HG03196 (cell line): ENCODE measurements around the gene PRMT7.

Experiments used
- ATAC-seq: cut with Tn5 transposase; IDR thresholded peaks from one replicate; pipeline ENCODE4 v1.9.1; 2021; ENCODE audit not compliant: unreplicated experiment

Gene PRMT7

DNA sequence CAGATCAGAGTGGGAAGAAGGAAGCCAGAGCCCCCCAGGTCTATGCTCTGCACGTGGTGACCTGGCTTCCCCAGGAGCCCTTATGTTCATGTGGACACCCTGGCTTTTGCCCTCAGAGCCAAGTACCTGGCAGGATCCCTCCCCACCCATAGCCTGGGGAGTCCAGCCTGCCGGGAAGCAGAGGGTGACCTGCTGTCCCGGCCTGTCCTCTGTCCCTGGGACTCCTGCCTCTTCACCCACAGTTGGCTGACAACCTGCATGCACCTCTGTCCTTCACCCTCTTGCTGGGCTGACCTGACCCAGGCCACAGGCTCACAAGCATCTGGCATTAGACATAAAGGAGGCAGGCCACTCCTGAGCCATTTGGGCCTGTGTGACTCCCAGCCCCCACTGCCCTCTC is 77.3 kb downstream of the PRMT7 start:
- ATAC-seq: no peak

DNA sequence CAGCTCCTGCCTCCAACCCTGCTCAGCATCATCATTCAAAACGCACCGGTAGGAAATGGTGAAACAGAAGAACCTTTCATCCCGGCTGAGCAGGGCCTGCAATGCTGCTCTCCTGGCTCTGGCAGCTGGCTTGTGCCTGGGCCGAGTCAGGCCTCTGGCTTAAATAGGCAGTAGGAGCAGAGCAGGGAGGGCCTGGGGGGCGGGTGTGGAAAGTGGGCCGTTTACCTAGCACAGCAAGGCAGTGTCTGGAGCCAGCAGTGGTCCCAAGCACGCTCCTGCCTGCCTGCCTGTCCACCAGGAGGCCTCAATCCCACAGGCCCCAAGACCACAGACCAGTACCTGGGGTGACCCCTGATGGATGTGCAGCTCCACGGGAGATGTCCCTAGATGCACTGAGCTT is 78.2 kb downstream of the PRMT7 start:
- ATAC-seq: no peak

DNA sequence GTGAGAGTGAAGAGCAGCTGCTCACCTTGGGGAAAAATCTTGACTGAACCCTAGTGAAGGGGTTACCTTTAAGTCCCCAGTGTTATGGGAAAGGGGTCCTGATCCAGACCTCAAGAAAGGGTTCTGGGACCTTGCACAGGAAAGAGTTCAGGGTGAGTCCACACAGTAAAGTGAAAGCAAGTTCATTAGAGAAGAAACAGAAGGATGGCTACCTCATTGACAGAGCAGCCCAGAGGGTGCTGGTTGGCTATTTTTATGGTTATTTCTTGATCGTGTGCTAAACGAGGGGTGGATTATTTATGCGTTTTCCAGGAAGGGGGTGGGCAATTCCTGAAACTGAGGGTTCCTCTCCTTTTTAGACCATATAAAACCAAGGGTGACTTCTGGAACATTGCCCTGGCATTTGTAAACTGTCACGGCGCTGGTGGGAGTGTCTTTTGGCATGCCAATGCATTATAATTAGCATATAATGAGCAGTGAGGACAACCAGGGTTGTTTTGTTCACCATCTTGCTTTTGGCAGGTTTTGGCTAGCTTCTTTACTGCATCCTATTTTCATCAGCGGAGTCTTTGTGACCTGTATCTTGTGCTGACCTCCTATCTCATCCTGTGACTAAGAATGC is 79.0 kb downstream of the PRMT7 start:
- ATAC-seq: no peak

DNA sequence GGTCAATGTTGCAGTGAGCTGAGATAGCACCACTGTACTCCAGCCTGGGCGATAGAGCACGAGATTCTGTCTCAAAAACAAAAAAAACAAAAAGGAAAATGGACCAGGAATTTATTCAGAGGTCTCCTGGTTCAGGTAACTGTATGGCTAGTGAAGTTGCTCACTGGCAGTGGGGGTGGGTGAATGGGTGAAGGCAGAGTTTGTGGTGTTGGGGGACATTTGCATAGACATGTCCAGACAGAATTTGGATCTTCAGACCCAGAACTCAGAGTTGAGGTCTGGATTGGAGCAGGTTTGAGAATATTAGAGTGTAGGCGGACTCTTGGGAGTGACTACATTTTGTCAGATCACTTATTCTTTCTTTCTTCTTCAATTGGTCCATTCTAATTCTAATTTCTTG is 82.5 kb downstream of the PRMT7 start:
- ATAC-seq: no peak

DNA sequence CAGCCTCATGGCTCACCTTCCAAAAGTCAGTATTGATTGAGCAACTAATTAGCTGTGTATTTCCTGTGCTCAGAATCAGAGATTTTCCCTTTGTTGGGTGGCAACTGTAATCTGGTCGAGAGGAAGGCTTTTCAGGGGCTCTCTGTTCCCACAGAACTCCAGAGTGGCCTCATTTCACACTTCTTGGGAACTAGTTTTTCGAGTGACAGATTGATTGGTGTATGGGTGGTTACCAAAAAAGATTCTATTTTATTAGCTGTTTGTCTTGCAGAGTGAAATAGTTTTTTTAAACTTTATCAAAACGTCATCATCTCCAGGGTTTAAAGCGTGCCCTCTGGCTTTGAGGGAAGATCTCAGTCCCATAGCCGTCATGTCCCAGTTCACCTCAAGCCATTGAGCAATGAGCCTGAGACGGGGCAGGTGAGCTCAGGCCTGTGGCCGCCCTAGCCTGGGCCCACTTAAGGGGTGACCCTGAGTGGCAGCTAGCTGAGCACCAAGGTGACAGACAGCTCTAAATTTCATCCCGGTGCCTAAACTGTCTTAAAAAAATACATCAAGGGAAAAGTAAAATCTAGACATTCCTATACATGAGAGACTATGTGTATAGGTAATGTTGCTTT is 84.5 kb downstream of the PRMT7 start:
- no peak for ATAC-seq

DNA sequence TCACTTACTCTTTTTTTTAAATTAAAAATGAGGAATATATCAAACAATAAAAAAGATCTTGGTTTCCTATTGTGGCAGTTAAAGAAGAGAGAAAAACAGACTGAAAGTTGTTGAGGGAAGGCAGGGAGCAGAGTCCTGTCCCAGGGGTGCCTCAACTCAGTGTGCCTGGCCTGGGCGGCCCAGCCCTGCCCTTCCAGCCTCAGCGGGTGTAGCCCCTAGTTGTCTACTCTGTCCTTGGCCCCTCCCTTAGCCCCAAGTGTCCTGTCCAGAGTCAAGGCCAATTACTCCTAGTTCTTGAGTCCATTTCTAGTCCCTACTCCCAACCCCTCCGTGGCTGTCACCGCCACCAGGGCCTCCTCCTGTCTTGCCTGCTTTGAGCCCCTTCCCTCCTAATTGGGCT is 85.0 kb downstream of the PRMT7 start:
- no peak for ATAC-seq

DNA sequence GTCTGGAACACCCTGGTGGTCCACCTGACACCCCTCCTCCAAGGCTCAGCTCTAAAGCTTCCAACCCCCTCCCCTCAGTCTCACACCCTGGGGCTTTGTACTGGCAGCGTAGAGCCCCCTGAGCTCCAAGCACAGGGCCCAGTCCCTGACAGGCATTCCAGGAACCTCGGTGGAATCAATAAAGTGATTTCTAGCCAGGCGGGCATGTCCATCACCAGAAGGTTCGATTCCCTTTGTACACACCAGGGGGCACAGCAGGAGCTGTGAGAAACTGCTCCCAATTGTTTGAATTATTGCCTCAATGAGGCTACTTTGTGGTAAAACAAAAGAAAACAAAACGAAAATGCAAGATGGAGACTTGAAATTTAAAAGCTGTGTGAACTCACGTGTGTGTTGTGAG is 85.7 kb downstream of the PRMT7 start:
- no peak for ATAC-seq

DNA sequence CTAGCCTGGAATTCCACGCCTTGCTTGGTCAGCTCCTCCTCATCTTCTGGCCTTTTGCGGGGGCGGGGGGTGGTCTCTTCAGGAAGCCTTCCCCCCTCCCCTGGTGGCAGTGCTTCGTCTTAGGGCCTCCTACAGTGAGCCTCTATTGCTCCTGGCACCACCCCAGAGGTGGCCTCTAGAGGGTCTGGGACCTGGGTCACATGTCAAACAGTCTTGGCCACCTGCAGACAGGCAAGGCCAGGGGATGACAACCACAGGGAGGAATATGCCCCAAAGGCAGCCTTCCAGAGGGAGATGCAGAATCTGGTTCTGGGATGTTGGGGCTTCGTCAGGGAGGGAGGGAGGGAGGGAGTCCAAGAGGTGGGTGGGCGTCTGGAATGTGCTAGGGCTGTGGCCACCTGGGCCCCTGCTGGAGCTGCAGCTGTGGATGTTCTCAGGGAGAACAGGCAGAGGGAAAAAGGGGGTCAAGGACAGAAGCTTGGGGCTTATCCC is 86.9 kb downstream of the PRMT7 start:
- no peak for ATAC-seq

DNA sequence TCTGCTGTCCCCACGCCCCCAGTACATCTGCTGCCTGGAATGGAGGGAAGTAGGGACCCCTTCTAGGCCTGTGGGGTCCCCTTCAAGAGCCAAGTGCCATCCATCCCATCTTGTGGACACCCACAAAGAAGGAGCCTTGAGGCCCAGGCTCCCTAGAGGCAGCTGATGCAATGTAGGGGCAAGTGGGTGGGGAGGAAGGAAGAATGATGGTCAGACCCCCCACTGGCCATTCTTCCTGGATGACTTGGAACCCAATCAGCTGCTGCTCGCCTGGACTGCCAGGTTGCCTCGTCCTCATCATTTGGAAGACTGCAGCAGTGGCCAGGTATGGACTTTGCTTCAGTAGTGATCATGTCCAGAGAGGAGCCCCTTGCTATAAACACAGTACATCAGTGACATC is 88.6 kb downstream of the PRMT7 start:
- ATAC-seq: no peak

DNA sequence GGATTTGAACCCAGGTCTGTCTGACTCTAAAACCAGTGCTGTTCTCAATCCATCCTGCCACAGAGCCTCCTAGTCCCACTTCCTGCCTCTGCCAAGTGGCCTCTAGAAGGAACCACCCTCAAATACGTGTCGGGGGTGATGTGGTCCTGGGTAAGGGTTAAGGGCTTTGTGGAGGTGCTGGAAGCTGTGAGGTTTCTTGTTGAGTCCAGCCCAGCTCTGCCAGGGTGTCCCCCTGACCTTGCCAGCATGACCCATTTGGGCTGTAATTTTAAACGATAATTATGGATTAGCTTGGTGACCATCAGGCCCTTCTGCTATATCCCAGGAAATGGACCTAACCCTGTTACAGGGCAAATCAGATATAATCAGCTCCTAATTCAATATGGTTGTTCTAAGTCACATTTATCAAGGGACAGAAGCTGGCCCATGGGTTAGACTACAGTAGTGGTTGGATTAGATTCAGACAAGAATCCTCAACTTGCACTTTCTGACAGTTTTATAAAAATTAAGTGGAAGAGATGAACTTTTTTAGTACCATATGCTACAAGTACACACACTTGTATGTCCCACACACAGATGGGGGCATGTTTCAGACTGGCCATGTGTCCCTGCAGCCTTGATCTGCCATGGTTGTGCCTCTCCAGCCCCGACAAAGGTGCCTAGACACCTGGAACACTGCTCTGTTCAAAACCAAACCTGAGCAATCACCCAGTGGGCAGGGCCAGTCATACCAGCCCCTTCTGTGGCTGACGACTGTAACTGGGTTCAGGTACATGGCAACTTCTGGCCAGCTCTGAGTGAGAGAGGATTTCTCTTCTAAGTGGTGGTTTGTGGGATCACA is 89.5 kb downstream of the PRMT7 start:
- no peak for ATAC-seq

DNA sequence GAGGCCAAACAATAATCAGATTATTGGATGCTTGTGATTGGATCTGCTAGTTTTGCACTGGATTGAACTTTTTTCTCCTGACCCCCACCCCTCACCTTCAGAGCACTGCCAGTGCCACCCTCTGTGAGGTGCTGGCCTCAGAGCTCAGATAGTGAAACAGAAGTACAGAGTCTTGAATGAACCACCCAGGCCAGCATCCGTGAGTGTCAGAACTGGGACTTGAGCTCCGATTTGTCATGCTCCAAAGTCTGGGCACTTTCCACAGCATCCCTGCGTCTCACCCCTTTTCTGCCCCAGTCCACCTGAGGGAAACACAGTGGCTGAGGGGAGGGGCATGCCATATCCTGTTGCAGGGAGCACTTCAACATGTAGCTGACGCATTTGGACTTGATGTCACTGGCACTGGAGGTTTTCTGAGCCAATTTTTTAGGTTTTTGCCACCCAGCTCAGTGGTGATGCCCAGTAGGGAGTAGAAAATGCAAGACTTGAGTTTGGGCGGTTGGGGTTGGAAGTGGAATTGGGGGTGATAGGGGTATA is 90.2 kb downstream of the PRMT7 start:
- ATAC-seq: no peak

DNA sequence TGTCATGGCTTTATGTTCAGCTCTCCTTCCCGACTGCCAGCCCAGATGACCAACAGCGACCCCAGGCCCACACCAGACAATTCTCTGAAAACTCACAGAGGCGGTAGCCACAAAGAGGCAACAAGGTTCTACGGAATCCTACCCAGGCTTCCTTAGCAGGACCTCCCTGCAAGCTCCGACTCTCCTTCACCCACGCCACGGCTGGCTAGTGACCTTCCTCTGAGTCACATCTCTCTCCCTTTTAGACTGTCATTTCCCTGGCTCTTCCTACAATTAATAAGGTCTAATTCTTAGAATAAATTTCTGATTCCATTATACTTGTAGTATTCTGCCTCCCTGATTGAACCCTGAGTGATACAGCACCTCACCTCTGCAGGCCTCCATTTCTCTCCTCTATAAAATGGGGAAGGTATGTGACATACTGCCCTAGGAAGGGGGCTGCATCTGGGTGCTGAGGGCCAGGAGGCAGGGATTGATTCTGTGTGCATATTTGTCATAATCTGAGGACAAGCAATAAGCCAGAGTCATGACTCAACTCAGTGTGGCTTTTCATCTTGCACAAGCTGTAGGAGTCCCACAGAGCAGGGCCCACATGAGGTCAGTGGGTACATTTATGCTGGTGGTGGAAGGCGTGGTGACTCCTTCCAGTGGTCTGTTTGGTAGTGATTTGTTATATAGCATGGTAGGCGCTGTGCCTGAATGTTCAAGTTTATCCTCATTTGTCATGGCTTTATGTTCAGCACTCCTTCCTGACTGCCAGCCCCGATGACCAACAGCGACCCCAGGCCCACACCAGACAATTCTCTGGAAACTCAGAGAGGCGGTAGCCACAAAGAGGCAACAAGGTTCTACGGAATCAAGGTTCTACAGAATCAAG is 91.3 kb downstream of the PRMT7 start:
- ATAC-seq: no peak

DNA sequence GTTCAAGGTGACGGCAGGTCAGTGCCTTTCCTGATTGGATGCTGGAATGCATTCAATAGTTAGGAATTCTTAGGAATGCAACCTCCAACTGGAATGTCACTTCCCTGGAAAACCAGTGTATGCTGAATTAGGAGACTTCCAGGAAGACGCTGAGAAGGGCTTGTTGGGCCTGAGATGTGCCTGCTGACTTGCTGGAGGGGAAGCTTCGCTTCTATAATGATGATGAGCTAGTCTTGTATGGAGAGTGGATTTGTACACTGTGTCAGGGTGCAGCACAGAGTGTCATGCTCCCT is 91.9 kb downstream of the PRMT7 start:
- ATAC-seq: no peak

DNA sequence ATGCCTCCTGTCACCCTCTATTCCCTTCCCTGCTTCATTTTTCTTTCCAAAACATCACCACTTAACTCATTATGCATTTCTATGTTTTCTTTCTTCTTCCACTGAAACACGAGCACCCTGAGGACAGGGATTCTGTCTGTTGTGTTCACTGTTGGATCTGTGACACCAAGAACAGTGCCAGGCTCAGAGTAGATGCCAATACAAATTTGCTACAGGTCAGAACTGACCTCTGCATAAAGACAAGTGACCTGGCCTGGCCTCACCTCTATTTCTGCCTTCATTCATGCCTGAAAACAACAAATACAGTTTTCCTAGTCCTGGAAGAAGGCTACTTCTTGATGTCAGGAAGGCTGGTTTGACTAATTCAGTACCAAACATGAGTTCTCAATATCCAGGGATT is 92.4 kb downstream of the PRMT7 start:
- no peak for ATAC-seq

DNA sequence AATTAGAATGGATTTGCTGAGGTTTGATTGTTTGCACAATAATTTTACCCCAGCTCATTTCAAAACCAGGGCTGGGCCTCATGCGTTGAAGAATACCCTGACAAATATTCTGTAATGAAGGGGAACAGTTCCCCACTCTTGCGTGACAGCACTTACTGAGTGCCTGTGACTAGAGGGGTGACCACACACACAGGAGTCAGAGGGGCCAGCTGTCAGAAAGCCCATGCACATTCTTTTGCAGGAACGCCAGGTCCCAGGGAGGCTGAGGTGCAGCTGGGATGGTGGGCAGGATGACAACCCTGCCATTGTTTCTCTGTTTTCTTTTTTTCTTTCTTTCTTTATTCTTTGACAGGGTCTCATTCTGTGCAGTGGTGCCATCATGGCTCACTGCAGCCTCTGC is 92.9 kb downstream of the PRMT7 start:
- ATAC-seq: no peak

DNA sequence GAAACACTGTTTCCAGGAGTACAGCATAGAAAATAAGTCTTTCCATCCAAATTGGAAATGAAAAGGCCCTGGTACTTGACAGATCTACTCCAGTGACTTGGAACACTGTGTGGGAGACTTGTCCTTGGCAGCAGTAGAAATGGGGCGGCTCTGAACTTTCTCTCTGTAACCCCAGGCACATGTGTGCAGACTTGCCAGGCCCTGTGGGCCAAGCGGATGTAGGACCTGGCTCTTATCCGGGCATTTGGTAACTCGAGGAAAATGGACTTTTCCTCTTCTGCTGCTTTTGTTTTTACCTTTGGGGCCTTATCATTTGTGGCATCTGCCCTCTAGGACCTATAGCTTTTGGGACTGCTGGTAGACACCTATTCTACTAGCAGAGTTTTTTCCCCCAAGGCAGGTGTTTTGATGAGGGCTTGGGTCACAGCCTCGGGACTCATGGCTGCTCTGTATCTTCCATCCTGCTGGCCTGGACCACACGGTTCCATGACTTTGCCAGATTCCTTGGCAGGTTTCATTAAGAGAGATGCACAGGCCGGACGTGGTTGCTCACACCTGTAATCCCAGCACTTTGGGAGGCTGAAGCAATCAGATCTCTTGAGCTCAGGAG is 94.0 kb downstream of the PRMT7 start:
- ATAC-seq: no peak

DNA sequence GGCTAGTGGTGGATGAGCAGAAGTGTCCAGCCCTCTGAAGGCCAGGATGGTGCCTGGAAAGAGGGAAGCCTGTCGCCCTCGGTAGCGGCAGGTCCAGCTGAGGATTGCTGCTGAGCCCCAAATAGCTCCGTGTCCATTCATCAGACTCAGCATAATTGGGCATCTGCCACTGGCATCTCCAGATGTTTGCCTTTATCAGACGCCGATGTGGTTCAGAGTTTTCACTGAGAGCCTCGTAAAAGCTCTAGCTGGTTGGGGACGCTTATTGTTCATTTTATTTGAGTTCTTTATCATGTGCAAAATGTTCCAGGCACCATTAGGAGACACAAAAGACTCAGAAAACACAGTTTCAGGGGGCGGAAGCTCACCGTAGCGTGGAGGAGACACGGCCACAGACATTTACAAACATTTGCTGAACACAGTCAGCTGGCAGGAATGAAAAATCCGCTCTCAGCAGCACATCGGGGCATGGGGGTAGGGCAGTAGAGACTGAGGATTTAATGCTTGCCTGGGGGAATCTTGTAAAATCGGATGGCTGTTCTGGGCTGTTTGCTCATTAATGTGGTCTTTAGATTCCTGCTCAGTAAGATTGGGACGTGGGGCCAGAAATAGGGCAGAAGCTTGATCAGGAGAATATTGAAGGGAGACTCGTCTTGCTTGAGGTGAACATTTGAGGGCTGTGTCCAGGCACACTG is 95.8 kb downstream of the PRMT7 start:
- no peak for ATAC-seq
